ENCODE measurements around the gene CELF4.

CELF4 gene

GRCh38 chr18:37611614-37612279 lies 46.1 kb upstream of the CELF4 start:
- DNase-seq, result no peak
- Histone ChIP-seq H3K4me2 (ENCODE audit: insufficient read depth, low read length) (no peak overlapping the region), H4K20me1 (ENCODE audit: insufficient read depth, low read length) (no peaks in the 10 kb centered on the region), H3K27me3 (ENCODE audit: insufficient read depth, low read length, poor library complexity) (no peaks in the 10 kb centered on the region), H3K9me3 (ENCODE audit: insufficient read depth, low read length, severe bottlenecking) (no peaks in the 10 kb centered on the region), H3K4me3 (ENCODE audit: low read depth in 1 of 2, low read length in 2 of 2) (no peak overlapping the region), H3K36me3 (ENCODE audit: insufficient read depth, low read length) (no peaks in the 10 kb centered on the region), H3K79me2 (ENCODE audit: insufficient read depth, low read length) (no peaks in the 10 kb centered on the region), H3K4me1 (ENCODE audit: insufficient read depth, low read length) (no peaks in the 10 kb centered on the region), H3K27ac (ENCODE audit: low read length) (no peak overlapping the region), H3K9ac (ENCODE audit: low read depth, low read length) (no peak overlapping the region), H2AFZ (ENCODE audit: low read depth, low read length) (no peak overlapping the region)
- no peak for ATAC-seq (ENCODE audit: insufficient read depth, low read depth)
- TF ChIP-seq EZH2 (IDR thresholded peaks at IDR 0.05; ENCODE audit: borderline replicate concordance, low read depth, low read length, severe bottlenecking) (no peak), CTCF (IDR thresholded peaks at IDR 0.05; ENCODE audit: borderline replicate concordance, extremely low read depth, low read length, poor library complexity, severe bottlenecking) (no peak)

GRCh38 chr18:37608876-37609275 lies 43.3 kb upstream of the CELF4 start:
- H3K4me3 ChIP-seq (ENCODE audit: low read depth in 1 of 2, low read length in 2 of 2), result no peak overlapping the region
- H3K4me1 ChIP-seq (ENCODE audit: insufficient read depth, low read length), result no peaks in the 10 kb centered on the region
- no peak overlapping the region for H3K27ac ChIP-seq (ENCODE audit: low read length)
- H3K79me2 ChIP-seq (ENCODE audit: insufficient read depth, low read length), result no peaks in the 10 kb centered on the region
- H3K4me2 ChIP-seq (ENCODE audit: insufficient read depth, low read length), result no peak overlapping the region
- H3K9me3 ChIP-seq (ENCODE audit: insufficient read depth, low read length, severe bottlenecking), result no peaks in the 10 kb centered on the region
- H2AFZ ChIP-seq (ENCODE audit: low read depth, low read length), result no peak overlapping the region
- TF ChIP-seq EZH2 (IDR thresholded peaks at IDR 0.05; ENCODE audit: borderline replicate concordance, low read depth, low read length, severe bottlenecking), result no peak
- TF ChIP-seq CTCF (IDR thresholded peaks at IDR 0.05; ENCODE audit: borderline replicate concordance, extremely low read depth, low read length, poor library complexity, severe bottlenecking), result no peak
- H3K27me3 ChIP-seq (ENCODE audit: insufficient read depth, low read length, poor library complexity), result no peaks in the 10 kb centered on the region
- DNase-seq (no peak), ATAC-seq (ENCODE audit: insufficient read depth, low read depth) (no peak)
- no peaks in the 10 kb centered on the region for H3K36me3 ChIP-seq (ENCODE audit: insufficient read depth, low read length)
- H3K9ac ChIP-seq (ENCODE audit: low read depth, low read length), result no peak overlapping the region
- H4K20me1 ChIP-seq (ENCODE audit: insufficient read depth, low read length), result no peaks in the 10 kb centered on the region

GRCh38 chr18:37607281-37607680 lies 41.7 kb upstream of the CELF4 start:
- ATAC-seq (ENCODE audit: insufficient read depth, low read depth), result no peak

More at GRCh38 chr18:37607281-37607680, 41.7 kb upstream of the CELF4 start:
- H3K4me3 ChIP-seq (ENCODE audit: low read depth in 1 of 2, low read length in 2 of 2), result no peak overlapping the region
- TF ChIP-seq CTCF (IDR thresholded peaks at IDR 0.05; ENCODE audit: borderline replicate concordance, extremely low read depth, low read length, poor library complexity, severe bottlenecking) (no peak), EZH2 (IDR thresholded peaks at IDR 0.05; ENCODE audit: borderline replicate concordance, low read depth, low read length, severe bottlenecking) (no peak)
- no peaks in the 10 kb centered on the region for H3K9me3 ChIP-seq (ENCODE audit: insufficient read depth, low read length, severe bottlenecking)
- H2AFZ ChIP-seq (ENCODE audit: low read depth, low read length), result no peak overlapping the region
- H3K79me2 ChIP-seq (ENCODE audit: insufficient read depth, low read length), result no peaks in the 10 kb centered on the region
- H3K4me1 ChIP-seq (ENCODE audit: insufficient read depth, low read length), result no peaks in the 10 kb centered on the region
- H3K27ac ChIP-seq (ENCODE audit: low read length), result no peak overlapping the region
- no peaks in the 10 kb centered on the region for H4K20me1 ChIP-seq (ENCODE audit: insufficient read depth, low read length)
- no peaks in the 10 kb centered on the region for H3K27me3 ChIP-seq (ENCODE audit: insufficient read depth, low read length, poor library complexity)
- no peak for DNase-seq
- no peaks in the 10 kb centered on the region for H3K36me3 ChIP-seq (ENCODE audit: insufficient read depth, low read length)
- no peak overlapping the region for H3K4me2 ChIP-seq (ENCODE audit: insufficient read depth, low read length)
- H3K9ac ChIP-seq (ENCODE audit: low read depth, low read length), result no peak overlapping the region

Data from DND-41 (cell line).